NT2/D1 (cell line): ENCODE data around the gene CYP1A2.
"Not testable (repeated sequence)": the region's sequence is repeated elsewhere in the genome, so short reads cannot be mapped to it uniquely, and the experiment has no call there.

Experiments
- DNase-seq: peaks from one replicate; pipeline ENCODE4 v3.0.0-alpha.2; 2011; ENCODE audit warnings: low read depth, low spot score
- H3K27me3 ChIP-seq: 2 replicates; pipeline ENCODE4 v1.6.0; 2011; ENCODE audit warnings: mild to moderate bottlenecking; ENCODE audit not compliant: insufficient read length, insufficient read depth
- H3K36me3 ChIP-seq: 2 replicates; pipeline ENCODE4 v1.6.1; 2011; ENCODE audit warnings: mild to moderate bottlenecking, low read length, mixed read lengths; ENCODE audit not compliant: insufficient read depth, insufficient read length
- H3K4me1 ChIP-seq: 2 replicates; pipeline ENCODE4 v1.5.1; 2011; ENCODE audit not compliant: insufficient read depth, insufficient read length
- H3K4me3 ChIP-seq: 2 replicates; pipeline ENCODE4 v1.5.1; 2011; ENCODE audit warnings: low read depth; ENCODE audit not compliant: insufficient read length
- H3K9ac ChIP-seq: 2 replicates; pipeline ENCODE4 v1.6.0; 2011; ENCODE audit warnings: low read depth; ENCODE audit not compliant: insufficient read length
- H3K9me3 ChIP-seq: 2 replicates; pipeline ENCODE4 v1.5.1; 2011; ENCODE audit warnings: mild to moderate bottlenecking, low read length; ENCODE audit not compliant: insufficient read depth
- SUZ12 ChIP-seq: IDR thresholded peaks from 2 replicates; pipeline ENCODE4 v1.6.1; 2011; ENCODE audit not compliant: insufficient read length, insufficient read depth; ENCODE audit errors: extremely low read depth
- YY1 ChIP-seq: IDR thresholded peaks from 2 replicates; pipeline ENCODE4 v1.6.1; 2011; ENCODE audit not compliant: insufficient read length, insufficient read depth
- ZNF274 ChIP-seq: IDR thresholded peaks from 2 replicates; pipeline ENCODE4 v1.6.1; 2011; ENCODE audit warnings: mild to moderate bottlenecking, low read depth, low read length

The CYP1A2 gene

DNA sequence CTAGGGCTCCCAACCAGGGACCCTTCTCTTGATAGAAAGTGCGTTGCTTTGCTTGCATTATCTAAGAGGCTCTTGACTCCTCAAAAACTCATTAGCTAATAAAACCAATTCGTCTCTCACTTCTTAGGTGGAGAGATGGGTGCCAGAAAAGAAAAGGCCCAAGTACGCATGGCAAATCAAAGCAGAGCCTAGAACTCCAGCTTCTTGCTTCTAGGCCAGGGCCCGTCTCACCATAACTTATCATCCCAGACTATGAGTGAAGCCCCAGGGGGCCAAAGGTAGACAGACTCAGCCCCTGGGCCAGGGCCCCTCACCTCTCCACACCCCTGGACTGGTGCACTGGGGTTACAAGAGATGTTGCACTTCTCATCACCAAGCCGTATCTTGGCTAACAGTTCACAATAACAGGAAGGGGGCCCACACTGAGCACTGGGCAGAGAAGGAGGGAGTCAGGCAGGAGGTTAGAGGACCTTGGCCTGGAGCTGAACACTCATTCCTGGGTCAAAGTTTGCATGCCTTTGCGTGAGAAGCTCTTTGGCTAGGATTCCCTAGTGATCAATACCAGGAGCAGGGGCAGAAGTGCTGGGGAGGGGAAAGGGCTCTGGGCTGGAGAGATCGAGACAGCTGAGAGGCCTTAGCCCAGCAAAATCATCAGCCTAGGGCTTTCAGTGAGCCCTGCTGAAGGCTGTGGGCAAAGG lies 17.9 kb upstream of the CYP1A2 start:
- Histone ChIP-seq H3K4me1 (peaks cover 9% of the 10 kb centered on the region), H3K9me3 (peaks cover 6% of the 10 kb centered on the region; the same call in 1 of the 2 replicates), H3K9ac (no peak overlapping the region), H3K27me3 (peaks cover 36% of the 10 kb centered on the region), H3K36me3 (no peaks in the 10 kb centered on the region), H3K4me3 (no peak overlapping the region)
- DNase-seq = no peak
- TF ChIP-seq YY1 = no peak
- TF ChIP-seq SUZ12 = no peak
- TF ChIP-seq ZNF274 = no peak

DNA sequence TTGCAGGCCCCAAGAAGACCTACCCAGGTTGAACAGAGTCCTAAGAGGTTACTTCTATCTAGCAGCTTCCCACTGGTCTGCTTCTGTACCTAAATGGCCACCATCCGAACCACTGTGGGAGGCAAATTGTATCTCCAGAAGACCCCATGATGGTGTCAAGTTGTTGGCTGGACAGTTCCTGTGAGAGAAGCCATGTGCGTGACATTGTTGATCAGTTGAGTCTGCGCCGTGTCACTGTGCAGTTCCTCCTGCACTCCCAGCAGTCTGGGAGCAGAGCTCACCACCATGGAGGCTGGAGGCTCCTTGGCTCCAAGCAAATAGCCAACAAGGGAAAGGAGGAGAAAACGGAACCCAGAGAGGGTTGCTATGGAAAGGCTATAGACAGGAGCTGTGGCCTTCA lies 15.8 kb upstream of the CYP1A2 start:
- Histone ChIP-seq H3K9ac (no peak overlapping the region), H3K9me3 (peaks cover 3% of the 10 kb centered on the region; the same call in 1 of the 2 replicates), H3K4me1 (peaks cover 2% of the 10 kb centered on the region), H3K4me3 (no peak overlapping the region), H3K27me3 (peaks cover 20% of the 10 kb centered on the region), H3K36me3 (no peaks in the 10 kb centered on the region)
- DNase-seq = no peak
- TF ChIP-seq YY1 (no peak), ZNF274 (no peak), SUZ12 (no peak)

DNA sequence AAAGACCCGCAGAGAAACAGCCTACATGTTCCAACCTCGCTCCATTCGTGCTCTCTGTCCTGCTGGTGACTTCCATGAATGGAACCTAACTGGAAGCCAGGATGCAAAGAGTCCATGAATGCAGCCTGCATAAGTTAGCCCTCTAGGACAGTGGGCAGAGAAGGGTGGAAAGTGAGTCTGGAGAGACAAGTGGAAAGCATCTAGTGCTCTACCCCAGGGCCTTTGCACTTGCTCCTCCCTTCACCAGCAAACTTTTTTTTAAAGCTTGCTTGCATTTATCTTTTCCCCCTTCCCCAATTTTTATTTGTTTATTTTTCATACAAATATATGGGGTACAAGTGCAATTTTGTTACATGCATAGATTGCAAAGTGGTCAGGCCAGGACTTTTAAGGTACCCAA lies 15.4 kb upstream of the CYP1A2 start:
- no peaks in the 10 kb centered on the region; the same call in 1 of the 2 replicates for H3K9me3 ChIP-seq
- no peak overlapping the region for H3K4me3 ChIP-seq
- DNase-seq = no peak
- H3K36me3 ChIP-seq = no peaks in the 10 kb centered on the region
- H3K4me1 ChIP-seq = peaks cover 2% of the 10 kb centered on the region
- TF ChIP-seq YY1 (no peak), SUZ12 (no peak), ZNF274 (no peak)
- no peak overlapping the region for H3K9ac ChIP-seq
- peaks cover 18% of the 10 kb centered on the region for H3K27me3 ChIP-seq

DNA sequence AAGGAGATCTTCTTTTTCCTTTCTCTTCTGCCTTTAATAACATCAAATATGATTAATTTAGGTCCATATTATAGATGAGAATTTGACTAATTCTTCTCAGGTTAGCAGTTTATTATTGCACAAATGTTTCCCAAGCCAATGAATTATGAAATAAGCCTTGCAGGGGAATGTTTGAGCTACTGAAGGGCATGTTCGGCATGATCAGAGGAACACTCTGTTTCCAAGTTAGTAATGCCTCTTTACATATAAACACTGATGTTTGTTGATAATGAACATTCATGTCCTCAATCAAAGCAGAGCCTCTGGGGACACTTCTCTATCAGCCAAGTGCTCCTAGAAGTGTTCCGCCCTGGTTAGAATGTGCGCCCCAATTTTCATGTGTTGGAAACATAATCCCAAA lies 13.3 kb upstream of the CYP1A2 start:
- no peak for TF ChIP-seq YY1
- TF ChIP-seq ZNF274 = no peak
- TF ChIP-seq SUZ12 = no peak
- Histone ChIP-seq H3K36me3 (no peaks in the 10 kb centered on the region), H3K9me3 (peaks cover 4% of the 10 kb centered on the region; the same call in 1 of the 2 replicates), H3K27me3 (peaks cover 18% of the 10 kb centered on the region), H3K9ac (no peak overlapping the region), H3K4me1 (peaks cover 2% of the 10 kb centered on the region), H3K4me3 (no peak overlapping the region)
- no peak for DNase-seq

DNA sequence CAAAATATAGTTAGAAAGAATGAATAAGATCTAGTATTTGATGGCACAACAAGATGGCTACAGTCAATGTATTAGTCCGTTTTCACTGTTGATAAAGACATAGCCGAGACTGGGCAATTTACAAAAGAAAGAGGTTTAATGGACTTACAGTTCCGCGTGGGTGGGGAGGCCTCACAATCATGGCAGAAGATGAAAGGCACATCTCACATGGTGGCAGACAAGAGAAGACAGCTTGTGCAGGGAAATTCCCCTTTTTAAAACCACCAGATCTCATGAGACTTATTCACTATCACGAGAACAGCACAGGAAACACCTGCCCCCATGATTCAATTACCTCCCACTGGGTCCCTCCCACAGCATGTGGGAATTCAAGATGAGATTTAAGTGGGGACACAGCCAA lies 10.4 kb upstream of the CYP1A2 start:
- H3K4me1 ChIP-seq, H3K27me3 ChIP-seq, H3K4me3 ChIP-seq, DNase-seq, H3K9ac ChIP-seq, H3K36me3 ChIP-seq: not testable (repeated sequence)
- H3K9me3 ChIP-seq = peaks cover 15% of the 10 kb centered on the region; the same call in 1 of the 2 replicates

DNA sequence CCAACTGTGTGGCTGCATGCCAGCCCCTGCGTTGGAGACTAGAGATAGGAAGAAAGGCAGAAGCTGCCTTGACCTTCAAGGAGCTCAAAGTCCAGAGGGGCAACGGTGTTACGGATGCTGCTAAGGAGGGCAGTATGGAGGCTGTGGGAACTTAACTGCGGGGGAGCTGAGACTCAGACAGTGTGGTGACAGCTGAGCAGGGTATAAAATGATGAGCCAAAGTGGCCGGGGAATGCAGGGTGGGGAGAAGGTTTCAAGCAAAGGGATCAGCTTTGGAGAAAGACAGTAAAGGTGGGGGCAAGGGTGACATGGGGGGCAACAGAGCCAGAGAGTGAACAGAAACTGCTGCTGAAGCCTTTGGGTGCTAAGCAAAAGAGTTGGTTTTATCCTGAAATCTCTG lies 6.2 kb upstream of the CYP1A2 start:
- no peak for DNase-seq
- no peak for TF ChIP-seq SUZ12
- no peak for TF ChIP-seq ZNF274
- no peak for TF ChIP-seq YY1
- no peak overlapping the region for H3K9ac ChIP-seq
- no peaks in the 10 kb centered on the region for H3K27me3 ChIP-seq
- H3K4me1 ChIP-seq = no peaks in the 10 kb centered on the region
- H3K4me3 ChIP-seq = no peak overlapping the region
- no peaks in the 10 kb centered on the region for H3K36me3 ChIP-seq
- H3K9me3 ChIP-seq = peaks cover 15% of the 10 kb centered on the region; the same call in 1 of the 2 replicates

DNA sequence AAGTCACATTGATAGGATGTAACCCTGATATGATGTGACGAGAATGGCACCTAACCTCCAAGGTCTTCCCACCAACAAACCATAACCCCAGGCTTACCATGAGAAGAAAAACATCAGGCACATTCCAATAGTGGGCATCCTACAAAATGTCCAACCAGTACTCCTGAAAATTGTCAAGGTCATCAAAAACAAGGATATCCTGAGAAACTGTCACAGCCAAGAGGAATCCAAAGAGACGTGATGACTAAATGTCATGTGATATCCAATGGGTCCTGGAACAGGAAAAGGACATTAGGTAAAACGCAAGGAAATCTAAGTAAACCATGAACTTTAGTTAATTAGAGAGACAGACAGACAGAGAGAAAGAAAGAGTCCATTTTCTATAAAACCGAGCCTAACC lies 2.3 kb upstream of the CYP1A2 start:
- DNase-seq = no peak
- Histone ChIP-seq H3K4me1 (peaks cover 5% of the 10 kb centered on the region), H3K4me3 (no peak overlapping the region), H3K27me3 (peaks cover 11% of the 10 kb centered on the region), H3K9me3 (peaks cover 11% of the 10 kb centered on the region; the same call in 1 of the 2 replicates), H3K36me3 (no peaks in the 10 kb centered on the region), H3K9ac (no peak overlapping the region)
- TF ChIP-seq YY1 = no peak
- no peak for TF ChIP-seq SUZ12
- TF ChIP-seq ZNF274 = no peak

DNA sequence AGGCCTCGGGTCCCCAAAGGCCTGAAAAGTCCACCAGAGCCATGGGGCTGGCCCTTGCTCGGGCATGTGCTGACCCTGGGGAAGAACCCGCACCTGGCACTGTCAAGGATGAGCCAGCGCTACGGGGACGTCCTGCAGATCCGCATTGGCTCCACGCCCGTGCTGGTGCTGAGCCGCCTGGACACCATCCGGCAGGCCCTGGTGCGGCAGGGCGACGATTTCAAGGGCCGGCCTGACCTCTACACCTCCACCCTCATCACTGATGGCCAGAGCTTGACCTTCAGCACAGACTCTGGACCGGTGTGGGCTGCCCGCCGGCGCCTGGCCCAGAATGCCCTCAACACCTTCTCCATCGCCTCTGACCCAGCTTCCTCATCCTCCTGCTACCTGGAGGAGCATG lies 1.2 kb downstream of the CYP1A2 start:
- H3K9ac ChIP-seq = no peak overlapping the region
- H3K9me3 ChIP-seq = no peaks in the 10 kb centered on the region
- no peak overlapping the region for H3K4me3 ChIP-seq
- peaks cover 11% of the 10 kb centered on the region for H3K27me3 ChIP-seq
- TF ChIP-seq ZNF274 (no peak), SUZ12 (no peak), YY1 (no peak)
- H3K4me1 ChIP-seq = peaks cover 10% of the 10 kb centered on the region
- no peak for DNase-seq
- no peaks in the 10 kb centered on the region for H3K36me3 ChIP-seq
